HEK293 (cell line): Measurements from ENCODE around the gene NTN4.

ENCODE experiments used
- ATF2 ChIP-seq: fragments of 450-650 bp; formaldehyde crosslinking; IDR thresholded peaks from 2 replicates; pipeline ENCODE4 v1.5.1; 2016; ENCODE audit warnings: missing biosample characterization, missing genetic modification characterization, low read depth
- EGR2 ChIP-seq: fragments of 450-650 bp; formaldehyde crosslinking; IDR thresholded peaks from 2 replicates; pipeline ENCODE4 v1.5.1; 2016; ENCODE audit warnings: low read depth, missing biosample characterization, missing genetic modification characterization
- GLIS2 ChIP-seq: fragments of 450-650 bp; formaldehyde crosslinking; IDR thresholded peaks from 2 replicates; pipeline ENCODE4 v1.5.1; 2016; ENCODE audit warnings: missing biosample characterization, missing genetic modification characterization
- MZF1 ChIP-seq: fragments of 450-650 bp; formaldehyde crosslinking; IDR thresholded peaks from 2 replicates; pipeline ENCODE4 v1.5.1; 2017; ENCODE audit warnings: missing biosample characterization, missing genetic modification characterization, borderline replicate concordance
- RBAK ChIP-seq: fragments of 450-650 bp; formaldehyde crosslinking; IDR thresholded peaks from 2 replicates; pipeline ENCODE4 v1.5.1; 2016; ENCODE audit warnings: missing biosample characterization, missing genetic modification characterization
- WT1 ChIP-seq: fragments of 450-650 bp; formaldehyde crosslinking; IDR thresholded peaks from 2 replicates; pipeline ENCODE4 v1.5.1; 2016; ENCODE audit warnings: missing biosample characterization, missing genetic modification characterization
- ZBTB11 ChIP-seq: fragments of 450-650 bp; formaldehyde crosslinking; conservative IDR thresholded peaks from 2 replicates; pipeline ENCODE4 v1.5.1; 2016; ENCODE audit warnings: low read depth, missing biosample characterization, missing genetic modification characterization
- ZBTB17 ChIP-seq: fragments of 450-650 bp; formaldehyde crosslinking; IDR thresholded peaks from 2 replicates; pipeline ENCODE4 v1.5.1; 2016; ENCODE audit warnings: missing biosample characterization, missing genetic modification characterization
- ZBTB26 ChIP-seq: fragments of 450-650 bp; formaldehyde crosslinking; optimal IDR thresholded peaks from 2 replicates; pipeline ENCODE3; 2016; ENCODE audit warnings: missing biosample characterization, mild to moderate bottlenecking, missing genetic modification characterization
- ZBTB48 ChIP-seq: fragments of 450-650 bp; formaldehyde crosslinking; IDR thresholded peaks from 2 replicates; pipeline ENCODE4 v1.5.1; 2016; ENCODE audit warnings: missing biosample characterization, missing genetic modification characterization
- ZBTB7A ChIP-seq: fragments of 450-650 bp; formaldehyde crosslinking; IDR thresholded peaks from 2 replicates; pipeline ENCODE4 v1.5.1; 2016; ENCODE audit warnings: low read depth, missing biosample characterization, missing genetic modification characterization
- ZNF184 ChIP-seq: fragments of 450-650 bp; IDR thresholded peaks from 2 replicates; pipeline ENCODE4 v1.5.1; 2018; ENCODE audit warnings: missing biosample characterization, mild to moderate bottlenecking, missing genetic modification characterization
- ZNF324 ChIP-seq: fragments of 450-650 bp; formaldehyde crosslinking; IDR thresholded peaks from 2 replicates; pipeline ENCODE4 v1.5.1; 2016; ENCODE audit warnings: missing biosample characterization, missing genetic modification characterization
- ZNF362 ChIP-seq: fragments of 450-650 bp; formaldehyde crosslinking; IDR thresholded peaks from 2 replicates; pipeline ENCODE4 v1.5.1; 2016; ENCODE audit warnings: missing biosample characterization, missing genetic modification characterization
- ZNF366 ChIP-seq: fragments of 450-650 bp; formaldehyde crosslinking; conservative IDR thresholded peaks from 2 replicates; pipeline ENCODE4 v1.5.1; 2016; ENCODE audit warnings: missing biosample characterization, missing genetic modification characterization
- ZNF394 ChIP-seq: fragments of 450-650 bp; formaldehyde crosslinking; IDR thresholded peaks from 2 replicates; pipeline ENCODE4 v1.5.1; 2016; ENCODE audit warnings: missing biosample characterization, missing genetic modification characterization, mild to moderate bottlenecking, moderate library complexity, borderline replicate concordance
- ZNF423 ChIP-seq: fragments of 450-650 bp; formaldehyde crosslinking; IDR thresholded peaks from 2 replicates; pipeline ENCODE4 v1.5.1; 2016; ENCODE audit warnings: missing biosample characterization, missing genetic modification characterization
- ZNF426 ChIP-seq: fragments of 450-650 bp; formaldehyde crosslinking; IDR thresholded peaks from 2 replicates; pipeline ENCODE4 v1.5.1; 2017; ENCODE audit warnings: missing biosample characterization, missing genetic modification characterization, mild to moderate bottlenecking, inconsistent platforms, moderate library complexity
- ZNF449 ChIP-seq: fragments of 450-650 bp; formaldehyde crosslinking; IDR thresholded peaks from 2 replicates; pipeline ENCODE4 v1.5.1; 2017; ENCODE audit warnings: missing biosample characterization, mild to moderate bottlenecking, missing genetic modification characterization, moderate library complexity
- ZNF514 ChIP-seq: fragments of 450-650 bp; formaldehyde crosslinking; IDR thresholded peaks from 2 replicates; pipeline ENCODE4 v1.5.1; 2016; ENCODE audit warnings: missing biosample characterization, missing genetic modification characterization
- ZNF530 ChIP-seq: fragments of 450-650 bp; formaldehyde crosslinking; IDR thresholded peaks from 2 replicates; pipeline ENCODE4 v1.5.1; 2016; ENCODE audit warnings: low read depth, missing biosample characterization, missing genetic modification characterization
- ZNF548 ChIP-seq: fragments of 450-650 bp; formaldehyde crosslinking; IDR thresholded peaks from 2 replicates; pipeline ENCODE4 v1.5.1; 2016; ENCODE audit warnings: missing biosample characterization, missing genetic modification characterization
- ZNF639 ChIP-seq: fragments of 450-650 bp; formaldehyde crosslinking; IDR thresholded peaks from 2 replicates; pipeline ENCODE4 v1.5.1; 2016; ENCODE audit warnings: missing biosample characterization, missing genetic modification characterization
- ZNF670 ChIP-seq: fragments of 450-650 bp; formaldehyde crosslinking; IDR thresholded peaks from 2 replicates; pipeline ENCODE4 v1.5.1; 2016; ENCODE audit warnings: missing biosample characterization, missing genetic modification characterization, low read depth
- ZNF791 ChIP-seq: fragments of 450-650 bp; formaldehyde crosslinking; IDR thresholded peaks from 2 replicates; pipeline ENCODE4 v1.5.1; 2016; ENCODE audit warnings: missing biosample characterization, missing genetic modification characterization
- ZSCAN5A ChIP-seq: fragments of 450-650 bp; formaldehyde crosslinking; IDR thresholded peaks from 2 replicates; pipeline ENCODE4 v1.5.1; 2016; ENCODE audit warnings: missing biosample characterization, missing genetic modification characterization

Gene NTN4

GRCh38 chr12:95790917-95791849, 619 bp upstream of the NTN4 start (continued):
- TF ChIP-seq ZBTB26 (tag by site-specific recombination): peak; percentile 69
- no peak for TF ChIP-seq ATF2 (tag by site-specific recombination)
- no peak for TF ChIP-seq ZNF530 (tag by site-specific recombination)
- TF ChIP-seq ZNF514 (tag by site-specific recombination): no peak
- peak; percentile 85 for TF ChIP-seq GLIS2 (tag by site-specific recombination)
- no peak for TF ChIP-seq RBAK
- no peak for TF ChIP-seq ZNF791
- no peak for TF ChIP-seq ZNF324
- TF ChIP-seq ZSCAN5A: no peak
- no peak for TF ChIP-seq ZBTB7A (tag by site-specific recombination)
- TF ChIP-seq ZNF670 (tag by site-specific recombination): no peak
- TF ChIP-seq ZNF362 (tag by site-specific recombination): no peak
- peak; percentile 93 for TF ChIP-seq ZBTB17 (tag by site-specific recombination)
- TF ChIP-seq WT1: 0 out of 2 replicates have a peak, but pooled peaks have one; percentile 7
- peak; percentile 88 for TF ChIP-seq ZNF423 (tag by site-specific recombination)
- TF ChIP-seq MZF1 (tag by site-specific recombination): 0 out of 2 replicates have a peak, but pooled peaks have one; percentile 42
- TF ChIP-seq ZBTB48 (tag by site-specific recombination): peak; percentile 60
- TF ChIP-seq EGR2 (tag by site-specific recombination): peak; percentile 94
- TF ChIP-seq ZNF426 (tag by site-specific recombination): no peak
- TF ChIP-seq ZNF366 (tag by site-specific recombination): no peak; the same call in 1 of the 2 replicates
- no peak for TF ChIP-seq ZNF394 (tag by site-specific recombination)
- TF ChIP-seq ZNF639 (tag by site-specific recombination): no peak
- TF ChIP-seq ZNF449 (tag by site-specific recombination): no peak
- TF ChIP-seq ZNF548: no peak
- TF ChIP-seq ZBTB11 (tag by site-specific recombination): 0 out of 2 replicates have a peak, but pooled peaks have one; percentile 10
- TF ChIP-seq ZNF184 (tag by site-specific recombination): no peak
